Activated CD4-positive, CD25-positive, alpha-beta regulatory T cell treated with anti-CD3 and anti-CD28 coated beads, Interleukin-2, amount 50 U/mL, for 16 hours (primary cell): ENCODE results near the gene LRRC4B.

Source experiments
- DNase-seq: peaks from one replicate; pipeline ENCODE4 v3.0.0-alpha.2; 2020; ENCODE audit warnings: low read depth, low spot score

The LRRC4B gene

DNA sequence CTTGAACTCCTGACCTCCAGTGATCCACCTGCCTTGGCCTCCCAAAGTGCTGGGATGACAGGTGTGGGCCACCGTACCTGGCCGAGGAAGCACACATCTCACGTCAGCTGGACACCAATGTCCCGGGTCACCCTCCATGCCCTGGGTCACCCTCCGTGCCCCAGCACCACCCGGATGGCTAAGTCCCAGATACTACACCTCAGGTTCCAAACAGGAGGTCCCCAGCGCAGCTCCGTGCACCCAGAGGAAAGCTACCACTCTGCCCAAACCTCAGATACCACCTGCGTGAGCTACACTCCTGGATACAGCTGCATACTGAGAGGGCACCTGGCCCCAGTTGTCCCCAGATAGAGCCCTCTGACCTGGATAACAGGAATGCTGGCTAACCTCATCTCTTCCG is 14.0 kb downstream of the LRRC4B start:
- DNase-seq = no peak

DNA sequence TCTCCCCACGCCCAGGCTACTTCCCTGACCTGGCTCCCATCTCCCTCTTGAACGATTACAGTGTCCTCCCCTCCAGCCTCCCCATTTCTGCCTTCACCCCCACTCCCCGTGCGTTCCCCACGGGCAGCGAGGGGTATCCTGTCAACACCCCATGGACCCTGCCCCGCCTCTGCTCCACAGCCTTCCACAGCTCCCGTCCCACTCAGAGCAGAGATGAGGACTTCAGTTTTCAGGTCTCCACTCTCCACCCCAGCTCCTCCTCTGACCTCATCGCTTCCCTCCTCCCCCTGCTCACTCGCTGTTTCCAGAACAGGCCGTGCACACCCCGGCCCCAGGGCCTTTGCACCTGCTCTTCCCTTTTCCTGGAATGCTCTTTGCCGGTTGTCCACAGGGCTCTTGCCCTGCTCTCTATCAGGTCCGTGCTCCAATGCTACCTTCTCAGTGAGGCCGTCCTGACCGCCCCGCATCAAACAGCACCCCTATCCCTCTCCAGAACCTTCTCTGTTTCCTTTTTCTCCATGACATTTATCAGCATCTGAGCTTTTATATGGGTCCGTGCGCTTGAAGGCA is 15.0 kb downstream of the LRRC4B start:
- DNase-seq = no peak

DNA sequence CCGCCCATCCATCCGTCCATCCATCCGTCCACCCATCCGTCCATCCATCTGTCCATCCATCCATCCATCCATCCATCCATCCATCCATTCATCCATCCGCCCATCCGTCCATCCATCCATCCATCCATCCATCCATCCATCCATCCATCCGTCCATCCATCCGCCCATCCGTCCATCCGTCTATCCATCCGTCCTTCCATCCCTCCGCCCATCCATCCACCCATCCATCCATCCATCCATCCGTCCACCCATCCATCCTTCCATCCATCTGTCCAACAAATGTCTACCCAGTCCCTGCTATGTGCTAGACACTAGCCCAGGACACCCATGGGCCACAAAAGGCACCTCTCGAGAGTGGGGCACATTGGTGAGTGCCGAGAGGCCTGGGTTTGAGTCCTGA is 15.7 kb downstream of the LRRC4B start:
- DNase-seq = no peak

DNA sequence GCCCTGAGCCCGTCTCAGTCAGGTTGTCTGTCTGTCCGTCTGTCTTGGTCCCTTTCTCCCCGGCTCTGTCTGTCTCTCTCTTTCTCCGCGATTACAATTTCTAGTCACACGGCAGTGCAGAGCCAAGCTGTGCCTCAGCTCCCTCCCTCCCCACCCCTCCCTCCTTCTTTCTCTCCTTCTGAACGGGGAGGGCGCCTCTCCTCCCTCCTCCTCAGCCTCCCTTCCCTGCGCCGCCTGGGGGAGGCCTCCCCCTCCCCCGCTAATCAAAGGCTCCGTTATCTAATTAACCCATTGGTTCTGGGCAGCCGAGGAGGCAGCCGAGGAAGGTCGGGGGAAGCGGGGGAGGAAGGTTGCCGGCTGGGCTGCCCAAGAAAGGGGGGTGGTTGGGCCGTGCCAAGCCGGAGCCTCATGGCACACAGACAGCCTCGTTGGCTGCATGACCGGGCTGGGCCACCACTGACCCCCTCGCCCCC is 16.5 kb downstream of the LRRC4B start:
- no peak for DNase-seq

DNA sequence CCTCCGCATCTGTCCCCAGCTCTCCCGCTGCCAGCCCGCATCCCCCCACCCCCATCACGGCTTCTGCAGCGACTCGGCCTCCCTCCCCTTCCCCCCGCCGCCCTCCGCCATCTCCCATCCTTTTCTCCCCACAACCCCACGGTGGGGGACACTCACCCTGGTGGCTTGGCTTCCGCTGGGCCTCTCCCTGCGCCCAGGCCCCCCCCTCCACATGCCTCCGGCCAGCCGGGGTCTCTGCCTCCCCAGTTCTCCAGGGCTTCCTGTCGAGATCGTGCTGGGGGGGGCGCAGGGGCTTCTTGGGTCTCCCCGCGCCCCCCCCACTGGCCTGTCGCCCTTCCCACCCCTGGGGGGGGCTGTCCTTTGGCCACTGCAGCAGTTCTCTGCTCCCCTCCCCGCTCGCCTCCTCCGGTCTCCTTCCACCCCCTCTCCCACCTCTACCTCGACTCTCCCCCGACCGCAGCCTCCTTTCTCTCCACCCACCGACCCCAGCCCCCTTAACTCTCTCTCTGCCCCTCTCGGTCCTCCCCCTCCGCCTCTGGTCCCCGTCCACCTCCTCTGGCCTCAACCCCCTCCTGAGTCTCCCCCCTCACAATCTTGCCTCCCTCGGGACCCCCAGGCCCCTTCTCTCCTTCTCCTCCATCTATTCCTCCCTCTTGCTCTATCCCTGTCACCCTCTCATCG is 17.1 kb downstream of the LRRC4B start:
- DNase-seq = no peak

DNA sequence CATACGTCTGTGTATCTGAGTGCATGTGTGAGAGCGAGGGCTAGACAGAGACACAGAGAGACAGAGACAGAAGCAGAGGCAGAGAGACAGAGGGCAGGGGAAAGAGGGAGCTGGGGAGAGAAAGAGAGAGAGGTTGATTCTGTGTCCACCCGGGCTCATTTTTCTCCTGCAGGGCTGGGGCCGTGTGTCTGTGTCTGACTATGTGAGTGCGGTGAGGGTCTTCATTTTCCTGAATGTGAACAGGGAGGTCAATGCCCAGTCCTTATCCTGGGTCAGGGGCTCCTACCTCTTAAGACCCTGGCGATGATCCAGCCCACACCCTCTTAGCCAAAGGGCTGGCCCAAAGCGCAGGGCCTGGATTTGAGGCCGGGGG is 17.7 kb downstream of the LRRC4B start:
- no peak for DNase-seq

DNA sequence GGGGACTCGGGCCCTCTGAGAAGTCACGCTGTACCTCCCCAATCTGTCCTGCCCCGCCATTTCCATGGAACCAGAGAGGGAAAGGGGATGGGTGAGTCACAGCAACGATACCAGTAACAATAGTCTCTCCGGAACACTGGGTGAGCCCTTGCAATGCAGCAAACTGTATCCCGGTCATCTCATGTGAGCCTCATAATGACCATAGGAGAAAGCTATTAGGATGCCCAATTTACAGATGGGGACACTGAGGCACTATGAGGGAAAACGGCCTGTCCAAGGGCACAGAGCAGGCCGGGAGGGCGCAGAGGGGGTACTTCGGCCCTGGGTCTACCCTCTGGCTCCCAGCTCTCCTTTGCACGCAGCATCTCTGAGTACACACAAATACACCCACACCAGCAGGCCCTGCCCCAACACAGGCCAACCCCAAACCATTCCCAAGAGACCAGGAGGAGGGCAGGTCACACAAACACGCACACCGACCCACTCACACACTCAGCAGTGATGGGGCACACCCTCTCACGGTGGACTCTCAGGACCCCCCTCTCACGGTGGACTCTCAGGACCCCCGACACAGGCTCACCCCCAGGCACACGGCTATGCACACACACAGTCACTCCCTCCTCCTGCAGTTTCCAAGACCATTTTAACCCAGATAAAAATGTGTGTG is 18.2 kb downstream of the LRRC4B start:
- no peak for DNase-seq

DNA sequence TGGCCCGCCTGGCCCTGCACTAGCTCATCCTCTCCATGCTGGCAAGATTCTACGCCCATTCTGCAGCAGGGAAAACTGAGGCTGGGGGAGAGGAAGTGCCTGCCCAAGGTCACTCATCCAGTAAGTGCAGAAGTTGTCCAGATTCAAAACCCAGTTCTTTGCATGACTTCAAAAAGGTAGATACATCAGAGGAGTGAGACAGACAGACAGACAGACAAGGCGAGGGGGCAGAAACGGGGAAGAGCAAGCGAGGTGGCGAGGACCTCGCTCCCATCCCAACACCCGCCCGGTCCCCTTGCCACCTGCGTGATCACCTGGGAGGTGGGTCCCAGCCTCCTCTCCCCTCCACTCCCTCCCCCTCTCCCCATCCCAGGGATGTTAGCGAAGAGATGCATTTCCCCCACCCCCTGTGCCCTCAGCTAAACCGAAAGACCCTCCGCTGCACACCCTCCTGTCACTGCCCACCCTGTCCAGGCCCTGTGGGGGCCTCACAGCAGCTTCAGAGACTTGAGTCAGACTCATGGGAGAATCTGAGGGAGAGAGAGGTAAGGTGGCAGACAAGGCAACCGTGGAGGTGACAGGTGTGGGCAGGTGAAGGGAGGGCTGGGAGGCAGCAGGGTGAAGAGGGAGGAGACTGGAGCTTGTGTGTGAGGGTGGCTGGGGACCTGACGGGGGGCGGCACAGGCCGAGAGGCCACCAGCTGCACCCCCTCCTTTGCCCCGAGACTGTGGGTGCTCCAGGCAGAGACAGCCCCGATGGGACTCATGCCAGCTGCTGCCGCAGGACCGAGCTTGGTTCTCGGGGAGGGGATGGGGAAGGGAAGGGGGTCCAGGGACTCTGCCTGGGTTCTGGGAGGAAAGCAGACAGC is 18.9 kb downstream of the LRRC4B start:
- no peak for DNase-seq

DNA sequence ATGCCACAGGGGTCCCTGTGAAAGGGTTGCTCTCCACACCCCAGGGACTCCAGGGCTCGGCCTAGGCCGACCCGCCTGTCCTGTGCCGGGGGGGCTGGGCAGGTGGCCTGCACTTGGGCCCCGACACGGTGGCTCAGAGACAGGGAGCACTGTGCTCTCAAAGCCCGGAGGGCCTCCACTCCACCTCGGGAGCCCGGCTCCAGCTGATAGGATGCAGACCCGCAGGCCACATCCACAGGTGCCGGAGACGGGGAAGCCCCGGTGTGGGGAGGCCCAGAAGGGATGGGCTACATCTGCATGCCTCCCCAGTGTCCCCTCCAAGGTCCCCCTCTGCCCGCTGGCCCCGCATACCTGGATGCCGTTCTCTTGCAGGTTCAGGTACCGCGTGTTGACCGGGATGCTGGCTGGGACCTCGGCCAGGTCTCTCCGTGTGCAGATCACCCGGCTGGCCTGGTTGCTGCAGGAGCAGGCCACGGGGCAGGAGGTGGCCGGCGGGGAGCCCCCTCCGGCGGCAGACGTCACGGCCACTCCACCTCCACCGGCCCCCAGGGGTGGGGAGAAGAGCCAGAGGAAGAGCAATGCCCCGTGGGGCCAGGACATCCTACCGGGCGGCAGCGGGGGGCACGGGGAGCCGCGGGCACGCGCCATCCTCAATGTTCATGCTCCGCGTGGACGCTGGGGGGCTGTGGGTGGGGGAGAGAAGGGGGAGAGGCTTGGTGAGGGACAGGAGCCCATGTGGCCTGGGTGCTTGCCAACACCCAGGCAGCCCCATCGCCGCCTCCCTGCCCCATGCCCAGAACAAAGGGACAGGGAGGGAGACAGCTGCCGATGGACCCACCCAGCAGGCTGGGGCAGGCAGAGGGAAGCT is 19.8 kb downstream of the LRRC4B start:
- no peak for DNase-seq

DNA sequence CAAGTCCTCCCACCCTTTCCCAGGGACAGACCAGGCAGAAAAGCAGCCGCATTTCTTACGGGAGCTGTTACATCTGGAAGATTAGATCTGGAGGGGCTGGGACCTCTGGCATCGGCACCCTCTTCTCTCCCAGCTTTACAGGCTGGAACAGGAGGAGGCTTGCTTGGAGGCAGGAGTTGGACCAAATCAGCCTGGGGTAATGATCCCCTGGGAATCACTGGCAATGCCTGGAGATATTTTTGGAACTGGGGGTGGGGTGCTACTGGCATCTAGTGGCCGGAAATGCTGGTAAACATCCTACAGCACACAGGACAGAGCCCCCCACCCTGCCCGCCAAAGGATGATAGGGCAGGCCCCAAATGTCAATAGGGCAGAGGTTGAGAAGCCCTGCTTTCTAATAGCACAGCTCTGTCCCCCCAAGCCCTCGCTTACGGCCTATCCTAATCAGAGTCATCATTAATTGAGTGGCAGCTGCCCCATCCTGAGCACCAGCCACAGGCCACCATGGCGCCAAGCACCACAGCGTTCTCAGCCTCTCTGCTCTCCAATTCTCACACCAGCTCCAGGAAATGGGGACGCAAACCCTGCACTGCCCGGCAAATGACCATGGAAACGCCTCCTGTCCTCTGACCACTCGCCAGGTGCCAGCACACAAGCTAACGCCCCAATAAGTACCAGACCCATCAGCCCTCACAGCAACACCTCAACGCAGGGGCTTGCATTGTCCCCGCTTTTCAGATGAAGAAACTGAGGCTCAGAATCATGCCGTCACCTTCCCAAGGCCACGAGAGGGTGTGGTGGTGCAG is 20.6 kb downstream of the LRRC4B start:
- no peak for DNase-seq

DNA sequence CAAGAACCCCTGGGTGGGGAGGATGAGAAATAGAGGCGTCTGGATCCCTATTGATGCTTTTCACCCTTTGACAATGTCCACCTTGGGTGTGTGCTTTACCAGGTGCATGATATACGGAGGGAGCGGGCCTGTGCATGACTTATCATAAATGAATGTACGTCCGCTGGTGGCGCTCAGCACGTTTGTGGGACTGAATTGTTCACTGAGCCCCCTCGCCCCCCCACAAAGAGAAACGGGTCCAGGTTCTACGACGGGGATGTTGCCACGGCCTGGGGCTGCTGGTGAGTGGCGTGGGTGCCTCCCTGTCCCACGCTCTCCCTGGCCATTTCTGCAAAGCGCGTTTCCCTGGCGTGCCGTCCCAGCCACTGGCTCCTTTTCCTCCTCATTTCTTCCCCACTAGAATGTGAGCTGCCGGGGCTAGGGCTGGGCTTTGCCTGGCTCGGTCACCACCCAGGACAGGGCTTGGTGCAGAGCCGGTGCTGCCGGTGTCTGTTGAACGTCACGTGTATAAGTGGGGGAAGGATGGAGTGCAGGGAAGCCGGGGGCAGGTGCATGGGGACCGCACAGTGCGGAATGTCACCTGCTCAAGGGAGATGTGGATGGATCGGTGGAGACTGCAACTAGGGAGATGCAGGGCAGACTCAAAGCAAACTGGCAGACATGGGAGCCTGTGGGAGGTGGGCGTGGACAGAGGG is 21.6 kb downstream of the LRRC4B start:
- DNase-seq = no peak

DNA sequence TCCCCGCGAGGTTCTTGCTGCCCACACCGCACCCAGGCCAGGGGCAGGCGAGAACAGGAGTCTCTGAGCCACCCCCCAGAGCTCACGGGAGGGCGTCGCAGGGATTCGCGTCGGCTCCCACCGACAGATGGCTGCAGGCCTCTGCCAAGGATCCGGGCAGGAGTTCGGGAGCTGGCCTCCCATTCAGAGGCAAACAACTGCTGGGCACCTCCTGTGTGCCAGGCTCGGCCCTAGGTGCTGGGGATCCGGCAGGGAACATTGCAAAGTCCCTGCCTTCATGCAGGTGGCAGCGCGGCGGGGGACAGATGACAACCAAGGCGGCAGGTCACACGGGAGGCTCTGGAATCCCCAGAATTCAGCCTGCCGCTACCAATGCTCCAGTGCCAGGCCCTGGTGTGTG is 25.3 kb downstream of the LRRC4B start:
- DNase-seq = no peak

DNA sequence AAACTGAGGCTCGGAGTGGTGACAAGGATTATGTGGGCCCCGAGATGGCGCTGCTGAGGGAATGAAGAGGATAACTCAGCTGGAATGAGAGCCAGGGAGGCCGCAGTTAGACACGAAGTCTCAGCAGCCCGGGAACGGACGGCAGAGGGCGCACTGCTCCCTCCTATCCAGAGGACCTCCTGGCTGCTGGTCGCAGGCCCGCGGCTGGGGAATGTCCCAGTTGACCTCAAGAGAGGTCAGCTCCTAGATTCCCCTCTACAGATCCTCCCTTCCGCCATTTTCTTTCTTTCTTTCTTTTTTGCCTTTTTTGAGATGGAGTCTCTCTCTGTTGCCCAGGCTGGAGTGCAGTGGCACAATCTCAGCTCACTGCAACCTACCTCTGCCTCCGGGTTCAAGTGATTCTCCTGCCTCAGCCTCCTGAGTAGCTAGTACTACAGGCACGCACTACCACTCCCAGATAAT is 30.4 kb downstream of the LRRC4B start:
- peak; percentile 35 for DNase-seq

DNA sequence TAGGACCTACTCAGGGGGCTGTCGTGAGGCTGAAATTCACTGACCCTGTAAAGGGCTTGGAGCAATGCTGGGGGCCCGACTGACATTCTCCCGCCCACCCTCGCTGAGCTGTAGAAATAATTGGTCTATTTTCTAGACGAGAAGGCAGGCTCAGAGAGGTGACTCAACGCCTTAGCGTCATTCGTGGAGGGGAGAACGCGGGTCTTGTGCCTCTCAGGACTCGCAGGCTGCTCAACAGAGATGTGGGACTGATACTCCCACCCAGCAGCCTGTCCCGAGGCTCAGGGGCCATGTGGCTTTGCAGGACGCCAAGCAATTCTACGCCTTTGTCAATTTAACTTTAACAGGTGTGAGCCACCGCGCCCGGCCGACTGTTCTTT is 30.9 kb downstream of the LRRC4B start:
- no peak for DNase-seq

DNA sequence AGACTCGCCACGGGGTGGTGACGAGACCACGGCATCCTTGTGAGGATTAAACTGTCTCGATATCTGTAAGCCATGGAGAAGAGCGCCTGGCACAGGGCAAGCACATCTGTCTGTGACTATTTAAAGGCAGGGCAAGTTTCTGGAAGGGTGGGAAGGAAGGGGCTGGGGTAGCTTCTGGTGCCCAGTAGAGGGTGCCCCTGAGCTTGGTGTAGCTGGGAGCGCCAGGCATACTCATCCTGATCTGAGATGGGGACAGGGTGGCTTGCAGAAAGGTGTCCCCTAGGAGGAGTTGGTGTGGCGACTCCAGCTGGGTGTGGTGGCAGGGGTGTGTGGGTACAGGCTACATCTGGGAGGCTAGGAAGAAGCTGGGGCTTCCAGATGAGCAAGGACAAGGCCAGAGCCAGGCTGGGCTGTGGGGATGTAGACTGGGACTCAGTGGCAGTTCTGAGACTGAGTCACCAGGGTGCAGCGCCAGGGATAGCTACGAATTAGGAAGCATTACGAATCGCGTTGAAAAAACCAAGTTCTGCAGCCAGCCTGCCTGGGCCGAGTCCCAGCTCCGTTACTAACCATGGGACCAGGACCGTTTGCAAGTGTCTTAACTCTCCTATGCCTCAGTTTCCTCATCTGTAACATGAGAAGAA is 31.5 kb downstream of the LRRC4B start:
- DNase-seq = no peak

DNA sequence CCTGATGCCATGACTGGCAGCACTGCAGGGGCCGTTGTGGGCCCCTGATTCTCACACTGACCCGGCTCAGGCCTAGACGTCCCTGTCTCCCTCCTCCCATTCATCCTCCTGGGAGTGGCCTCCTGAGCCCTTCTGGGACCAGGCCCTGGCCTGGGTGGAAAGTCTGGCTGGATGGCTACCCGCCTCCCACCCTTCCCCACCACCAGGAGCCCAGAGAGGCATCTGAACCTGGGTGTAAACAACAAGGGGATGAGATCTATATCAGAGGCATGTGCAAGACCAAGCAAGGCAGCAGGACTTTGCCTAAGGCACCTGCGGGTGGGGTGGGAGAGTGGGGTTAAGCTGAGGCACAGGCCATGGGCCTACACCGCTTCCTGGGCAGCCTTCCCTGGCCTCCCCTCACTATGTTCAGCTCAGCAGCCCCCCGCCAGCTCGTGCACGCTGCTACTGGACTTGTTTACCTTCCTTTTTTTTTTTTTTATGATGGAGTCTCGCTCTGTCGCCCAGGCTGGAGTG is 32.5 kb downstream of the LRRC4B start:
- DNase-seq = no peak

DNA sequence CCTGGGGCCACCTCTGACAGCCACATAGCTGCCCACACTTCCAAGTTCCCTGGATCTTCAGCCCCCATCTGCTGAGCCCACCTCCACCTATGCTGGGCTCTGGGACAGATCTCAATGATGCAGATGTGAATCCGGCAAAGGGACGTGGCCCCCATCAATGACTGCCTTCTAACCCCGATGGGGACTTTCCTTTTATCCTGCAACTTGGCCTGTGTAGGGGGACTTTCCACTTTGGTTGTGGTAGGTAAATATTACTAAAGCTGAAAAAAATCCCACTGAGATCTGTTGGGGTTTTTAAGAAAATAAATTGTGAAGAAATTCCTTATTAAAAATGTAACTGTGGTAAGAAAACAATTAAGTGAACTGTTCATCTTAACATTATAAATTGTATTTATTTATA is 33.8 kb downstream of the LRRC4B start:
- no peak for DNase-seq

DNA sequence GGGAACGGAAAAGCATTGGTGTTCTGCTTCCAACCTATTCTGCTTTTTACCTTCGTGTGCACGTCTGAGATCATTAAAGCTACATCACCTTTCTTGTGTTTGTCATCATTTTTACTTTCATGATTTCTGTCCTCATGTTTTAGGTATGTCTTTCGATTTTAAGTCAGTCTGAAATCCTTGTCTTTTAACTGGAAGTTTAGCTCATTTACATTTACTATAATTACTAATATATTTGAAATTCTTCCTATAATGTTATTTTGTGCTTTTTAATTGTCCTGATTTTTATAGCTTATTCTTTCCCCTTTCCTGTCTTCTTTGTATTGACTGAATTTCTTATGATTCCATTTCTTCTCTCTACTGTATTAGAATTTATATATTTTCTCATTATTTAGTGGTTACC is 35.3 kb downstream of the LRRC4B start:
- DNase-seq = no peak

DNA sequence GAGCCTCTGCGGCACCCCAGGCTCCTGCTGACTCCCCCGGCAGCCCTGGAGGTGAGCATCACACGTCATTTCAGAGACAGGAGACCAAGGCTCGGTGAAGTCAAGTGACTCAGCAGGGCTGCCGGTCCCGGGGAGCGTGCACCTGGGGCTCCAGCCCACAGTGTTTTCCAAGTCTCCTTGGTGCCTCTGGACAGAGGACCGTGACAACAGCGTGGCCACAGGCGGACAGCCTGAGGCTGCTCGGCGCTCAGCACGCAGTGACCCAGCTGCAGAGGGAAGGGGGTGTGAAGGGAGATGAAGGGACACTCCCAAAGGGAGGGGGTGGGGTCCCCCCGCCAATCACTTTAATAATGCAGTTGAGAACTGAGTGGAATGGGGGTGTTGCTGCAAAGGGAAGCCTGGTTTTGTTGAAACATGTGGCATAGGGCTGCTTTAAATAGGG is 37.0 kb downstream of the LRRC4B start:
- no peak for DNase-seq
